Measurements from ENCODE around the gene RERGL.

The RERGL gene

GRCh38 chr12:18066666-18067065, 23.3 kb downstream of the RERGL start:
- TF ChIP-seq GATA3 (IDR thresholded peaks at IDR 0.05; ENCODE audit: low read depth, low read length), result no peak
- TF ChIP-seq GATA2 (IDR thresholded peaks at IDR 0.05; ENCODE audit: low read depth, low read length), result no peak

- TF ChIP-seq GATA3 (IDR thresholded peaks at IDR 0.05; ENCODE audit: low read depth, low read length) (no peak), GATA2 (IDR thresholded peaks at IDR 0.05; ENCODE audit: low read depth, low read length) (no peak)
These were observed 32.9 kb downstream of the RERGL start for GRCh38 chr12:18057051-18057450.

- TF ChIP-seq GATA2 (IDR thresholded peaks at IDR 0.05; ENCODE audit: low read depth, low read length), result no peak
These were observed 34.9 kb downstream of the RERGL start for GRCh38 chr12:18054925-18055619.

GRCh38 chr12:18045446-18045992, 44.5 kb downstream of the RERGL start:
- no peak for TF ChIP-seq GATA2 (IDR thresholded peaks at IDR 0.05; ENCODE audit: low read depth, low read length)
- no peak for TF ChIP-seq GATA3 (IDR thresholded peaks at IDR 0.05; ENCODE audit: low read depth, low read length)
